Activated CD4-positive, alpha-beta T cell treated with anti-CD3 and anti-CD28 coated beads, Interleukin-2, amount 50 U/mL, for 16 hours (primary cell): ENCODE results near the gene CHST8.
"Not testable (repeated sequence)": the region's sequence is repeated elsewhere in the genome, so short reads cannot be mapped to it uniquely, and the experiment has no call there.

Experiments
- DNase-seq: peaks from one replicate; pipeline ENCODE4 v3.0.0-alpha.2; 2020

The CHST8 gene

DNA sequence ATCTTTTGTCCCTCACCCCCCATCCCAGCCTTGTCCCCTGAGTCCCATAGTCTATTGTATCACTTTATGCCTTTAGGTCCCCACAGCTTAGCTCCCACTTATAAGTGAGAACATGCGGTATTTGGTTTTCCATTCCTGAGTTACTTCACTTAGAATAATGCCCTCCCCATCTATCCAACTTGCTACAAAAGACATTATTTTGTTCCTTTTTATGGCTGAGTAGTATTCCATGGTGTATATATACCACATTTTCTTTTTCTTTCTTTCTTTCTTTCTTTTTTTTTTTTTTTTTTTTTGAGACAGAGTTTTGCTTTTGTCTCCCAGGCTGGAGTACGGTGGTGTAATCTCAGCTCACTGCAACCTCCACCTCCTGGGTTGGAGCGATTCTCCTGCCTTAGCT lies 73.8 kb downstream of the CHST8 start:
- not testable (repeated sequence) for DNase-seq

- DNase-seq: no peak
These were observed 76.0 kb downstream of the CHST8 start for GRCh38 chr19:33697766-33698165.

GRCh38 chr19:33698576-33699435 lies 77.1 kb downstream of the CHST8 start:
- no peak for DNase-seq

GRCh38 chr19:33699754-33700407 lies 78.1 kb downstream of the CHST8 start:
- DNase-seq: no peak

DNA sequence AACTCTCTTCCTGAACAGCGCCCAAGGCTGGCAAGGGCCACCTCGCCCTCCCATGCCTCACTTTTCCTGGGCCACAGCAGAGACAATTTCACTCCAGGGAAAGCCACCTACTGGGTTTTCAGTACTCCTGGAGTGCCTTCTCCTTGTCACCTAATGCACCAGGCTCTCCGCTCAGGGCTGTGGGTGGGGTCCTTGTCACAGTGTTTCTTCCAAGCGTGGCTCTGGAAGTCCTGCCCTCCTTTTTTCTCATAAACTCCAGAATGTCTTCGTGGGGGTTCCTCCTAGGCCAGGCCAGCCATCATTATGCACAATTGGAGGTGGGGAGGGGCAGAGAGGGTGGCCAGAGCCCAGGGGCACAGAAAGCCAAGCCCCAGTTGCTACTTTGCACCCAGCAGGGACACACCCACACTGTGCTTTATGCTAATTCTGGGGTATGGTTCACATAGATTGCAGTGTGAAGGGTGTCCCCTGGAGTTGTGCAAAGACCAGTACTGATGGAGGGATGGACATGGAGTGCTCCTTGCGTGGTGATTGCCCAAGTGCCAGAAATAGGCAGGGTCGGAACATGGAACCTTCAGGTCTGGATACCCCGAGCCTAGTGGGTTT lies 78.8 kb downstream of the CHST8 start:
- no peak for DNase-seq

DNA sequence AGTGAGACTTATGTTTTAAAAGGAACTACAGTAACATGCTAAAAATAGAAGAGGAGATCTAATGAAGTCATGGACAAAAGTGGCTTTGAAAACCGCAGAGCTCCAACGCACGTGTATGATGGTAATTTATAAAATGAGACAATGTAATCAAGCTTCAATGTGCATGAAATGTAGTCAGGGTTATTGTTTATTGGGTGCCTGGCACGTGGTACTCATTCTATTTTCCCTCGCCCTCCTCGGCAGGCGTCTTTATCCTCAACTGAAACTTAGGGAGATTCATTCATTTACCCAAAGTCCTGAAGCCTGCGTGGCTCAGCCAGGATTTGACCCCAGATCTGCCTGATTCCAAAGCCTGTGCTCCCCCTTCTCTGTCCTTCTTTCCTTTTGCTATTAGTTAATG lies 79.8 kb downstream of the CHST8 start:
- no peak for DNase-seq

DNA sequence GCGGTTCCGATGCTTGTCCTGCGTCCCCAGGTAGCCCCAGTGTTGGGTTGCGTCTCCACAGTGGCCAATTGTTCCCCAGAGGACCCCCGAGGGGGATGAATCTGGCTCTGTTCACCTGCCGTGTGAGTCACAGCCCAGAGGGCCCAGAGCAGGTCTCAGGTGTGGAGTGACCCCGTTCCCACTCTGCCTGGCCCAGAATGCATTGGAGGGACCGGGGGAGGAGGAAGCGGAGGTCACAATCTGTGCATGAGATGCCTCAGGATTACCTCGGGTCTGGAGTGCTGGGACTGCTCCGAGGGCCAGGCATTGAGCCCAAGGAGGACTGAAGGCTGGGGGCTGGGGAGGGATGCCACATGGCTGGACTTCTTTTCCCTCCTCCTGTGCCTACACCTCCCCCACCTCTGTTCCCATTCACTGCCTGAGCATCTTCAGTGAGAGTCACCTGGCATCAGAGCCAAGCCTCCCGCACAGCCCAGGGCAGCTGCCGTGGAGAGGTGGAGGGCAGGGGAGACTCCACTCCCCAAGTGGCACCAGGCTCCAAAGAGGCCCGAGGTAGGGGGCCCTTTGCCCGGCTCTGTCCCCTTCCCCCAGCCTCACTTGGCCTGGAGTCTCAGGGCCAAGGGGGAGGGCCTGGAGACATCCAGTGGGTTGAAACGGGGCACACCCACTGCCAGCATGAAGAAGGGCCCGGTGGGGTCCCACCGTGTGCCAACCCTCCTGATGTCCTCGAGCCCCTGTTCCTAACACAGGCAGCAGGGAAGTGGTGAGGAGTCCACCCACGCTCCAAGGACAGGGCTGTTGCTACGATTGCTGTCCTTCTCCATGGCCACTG lies 81.1 kb downstream of the CHST8 start:
- DNase-seq: no peak

DNA sequence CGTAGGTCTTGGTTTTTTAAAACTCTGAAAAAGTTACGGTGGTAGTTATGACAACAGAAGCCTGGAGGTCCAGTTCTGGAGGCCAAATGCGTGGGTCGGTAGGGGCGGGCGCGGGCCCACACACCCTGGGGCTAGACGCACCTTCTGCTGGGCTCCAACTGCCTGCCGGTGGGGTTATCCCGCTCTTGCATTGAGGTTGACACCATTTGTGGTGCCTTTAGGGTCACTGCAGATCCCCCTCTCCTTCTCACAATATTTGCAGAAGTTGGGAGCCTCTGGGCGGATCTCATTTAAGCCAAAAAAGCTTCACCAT lies 81.6 kb downstream of the CHST8 start:
- no peak for DNase-seq

GRCh38 chr19:33703821-33704220 lies 82.1 kb downstream of the CHST8 start:
- no peak for DNase-seq

- DNase-seq: no peak
These were observed 82.5 kb downstream of the CHST8 start for GRCh38 chr19:33704271-33704670.

- DNase-seq: no peak
These were observed 83.5 kb downstream of the CHST8 start for GRCh38 chr19:33705090-33705847.

DNA sequence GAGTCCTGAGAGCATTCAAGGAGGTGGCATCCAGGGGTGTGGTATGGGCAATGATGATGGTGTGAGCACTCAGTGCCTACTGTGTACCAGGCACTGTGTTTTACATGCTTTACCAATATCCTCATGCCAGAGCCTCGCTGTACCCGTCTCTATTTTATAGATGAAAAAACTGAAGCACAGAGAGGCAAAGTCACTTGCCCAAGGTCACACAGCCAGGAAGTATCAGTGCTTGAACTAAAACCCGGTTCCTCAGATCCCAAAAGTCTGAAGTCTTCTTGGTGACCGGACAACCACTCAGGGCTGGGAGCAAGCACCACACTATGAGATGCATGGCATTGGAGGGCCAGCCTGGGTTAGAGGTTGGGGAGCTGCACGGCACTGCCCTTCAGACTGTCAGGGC lies 84.1 kb downstream of the CHST8 start:
- DNase-seq: no peak

- DNase-seq: no peak
These were observed 84.9 kb downstream of the CHST8 start for GRCh38 chr19:33706631-33707030.

DNA sequence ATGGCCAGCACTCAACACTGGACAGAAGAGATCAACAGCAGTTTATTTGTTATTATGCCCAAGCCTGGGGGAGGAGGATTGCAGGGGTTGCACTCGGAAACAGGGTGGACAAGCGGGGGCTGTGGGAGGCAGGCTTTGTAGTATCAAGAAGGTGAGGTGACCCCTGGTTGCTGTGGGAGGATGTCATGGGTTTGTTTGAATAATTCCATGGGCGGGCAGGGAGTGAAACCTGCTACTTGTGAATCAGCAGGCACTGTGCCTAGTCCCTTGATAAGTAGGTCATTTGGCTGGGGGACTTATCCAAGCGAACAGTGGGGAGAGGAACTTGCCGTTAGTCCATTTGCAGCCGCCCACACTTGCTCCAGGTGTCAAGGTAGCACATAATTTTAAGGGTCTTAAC lies 90.5 kb downstream of the CHST8 start:
- no peak for DNase-seq

- no peak for DNase-seq
These were observed 91.4 kb downstream of the CHST8 start for GRCh38 chr19:33713194-33713593.

- no peak for DNase-seq
These were observed 92.4 kb downstream of the CHST8 start for GRCh38 chr19:33714149-33714548.

DNA sequence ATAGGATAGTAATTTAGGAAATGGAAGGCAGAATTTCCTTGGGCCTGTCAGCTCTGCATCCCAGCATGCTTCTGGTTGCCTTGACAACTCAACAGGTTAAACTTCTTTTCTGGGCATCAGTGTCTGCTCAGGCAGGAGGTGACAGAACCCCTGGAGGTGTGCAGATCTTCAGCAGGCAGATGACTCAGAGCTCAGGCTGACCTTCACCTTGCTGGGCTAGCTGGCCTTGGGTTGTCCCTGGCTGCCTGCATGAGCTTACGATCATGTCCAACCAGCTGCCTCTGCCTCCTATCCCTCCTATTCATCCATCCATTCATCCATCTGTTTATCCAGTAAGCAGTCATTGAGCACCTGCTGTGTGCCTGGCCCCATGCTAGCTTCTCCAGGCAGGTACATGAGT lies 93.7 kb downstream of the CHST8 start:
- no peak for DNase-seq

DNA sequence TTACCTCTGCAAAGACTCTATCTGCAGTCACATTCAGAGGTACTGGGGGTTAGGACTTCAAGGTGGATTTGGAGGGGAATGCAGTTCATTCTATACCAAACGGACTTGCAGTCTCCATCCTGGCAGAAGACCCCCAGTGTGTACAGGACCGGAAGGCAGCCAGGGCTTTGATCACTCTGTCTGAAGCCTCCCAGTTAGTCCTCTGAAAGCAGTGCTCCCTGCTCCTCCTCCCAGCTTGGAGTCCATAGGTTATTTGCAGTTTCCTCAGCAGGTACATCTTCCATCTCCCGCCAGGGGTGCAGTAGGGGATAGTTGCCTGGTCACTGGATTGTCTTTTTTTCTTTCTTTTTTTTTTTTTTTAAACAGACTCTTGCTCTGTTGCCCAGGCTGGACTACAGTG lies 96.1 kb downstream of the CHST8 start:
- no peak for DNase-seq

DNA sequence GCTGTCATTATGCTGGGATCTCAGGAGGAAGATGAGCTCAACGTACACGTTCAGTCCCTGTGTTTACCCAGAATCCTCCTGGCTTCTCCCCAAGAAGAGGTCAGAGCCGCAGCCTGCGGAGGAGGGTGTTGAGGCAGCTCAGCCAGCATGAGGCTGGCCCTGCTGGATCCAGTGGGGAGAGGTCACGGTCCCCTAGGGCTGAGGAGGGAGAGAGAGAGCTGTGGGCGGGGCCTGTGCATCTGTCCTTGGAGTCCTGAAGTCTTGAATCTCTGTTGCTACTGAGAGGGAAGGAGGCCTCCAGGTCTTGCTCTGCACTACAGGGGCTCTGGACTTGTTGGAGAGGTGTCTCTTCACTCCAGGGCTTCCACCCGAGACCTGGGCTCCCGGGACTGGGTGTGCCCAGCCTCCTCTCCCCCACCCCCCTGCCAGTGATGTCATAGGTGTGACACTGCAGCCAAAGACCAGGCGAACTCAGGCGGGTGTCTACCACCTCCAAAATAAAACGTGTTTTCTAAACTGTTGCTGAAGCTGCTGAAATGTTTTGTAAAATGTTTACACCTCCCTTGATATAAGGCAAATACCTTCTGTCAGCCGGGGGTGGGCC lies 97.0 kb downstream of the CHST8 start:
- no peak for DNase-seq

- no peak for DNase-seq
These were observed 97.8 kb downstream of the CHST8 start for GRCh38 chr19:33719366-33720154.

GRCh38 chr19:33720155-33720493 lies 98.4 kb downstream of the CHST8 start:
- DNase-seq: no peak
